Measurements from ENCODE around the gene TRPM2. TPM values are rescaled to one million over a fixed set of nuclear protein-coding genes. Genes with fewer than 3 reads are reported as not detected.
A peak's percentile ranks its signal among the peaks of the same experiment; 100 is the strongest.

Gene TRPM2
- total and polyA plus RNA-seq, 2 of the 4 experiments (the other 2 are of a cell fraction): not detected

DNA sequence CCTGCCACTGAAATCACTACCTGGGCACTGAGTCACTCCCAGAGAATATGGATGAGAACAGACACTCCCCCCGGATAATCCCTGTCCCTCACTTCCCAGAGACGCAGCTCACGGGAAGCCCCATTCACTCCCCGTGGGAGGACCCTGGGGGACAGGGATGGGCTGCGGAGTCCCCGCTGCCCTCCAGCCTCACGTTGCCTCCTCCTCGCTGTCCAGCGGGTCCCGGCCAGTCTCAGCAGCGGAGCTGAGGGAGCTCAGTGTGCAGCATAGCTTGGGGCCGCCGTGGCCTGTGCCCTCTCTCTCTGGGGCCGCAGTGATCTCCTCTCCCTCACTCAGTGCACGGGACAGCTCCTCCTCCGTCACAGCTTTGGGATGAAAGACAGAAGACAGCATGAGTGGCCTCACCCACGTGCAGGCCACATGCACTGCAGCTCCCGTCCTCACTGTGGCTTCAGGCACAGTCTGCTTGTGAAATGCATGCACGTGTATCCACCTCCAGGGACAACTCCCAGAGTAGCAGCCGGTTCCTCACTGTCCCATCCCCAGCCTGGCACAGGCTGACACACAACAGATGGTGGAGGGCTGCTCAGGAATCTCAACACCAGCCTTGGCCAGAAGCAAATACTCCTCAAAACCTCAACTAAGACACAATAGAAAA lies 21.6 kb upstream of the TRPM2 start:
- H4K20me1 ChIP-seq (ENCODE audit: insufficient read depth, low read length): peaks cover 11% of the 10 kb centered on the region
- no peak overlapping the region for H2BK20ac ChIP-seq (ENCODE audit: low read depth, low read length)
- H3K79me1 ChIP-seq (ENCODE audit: low read depth in 1 of 2, low read length in 2 of 2): no peaks in the 10 kb centered on the region
- dilution Hi-C loops (cut with HindIII; ENCODE audit: low sequenced_read_pairs, unreplicated experiment): no loop called here
- no peak for ATAC-seq (ENCODE audit: low read depth)
- no TSS peak for BruUV-seq (replicated peaks)
- no peak overlapping the region for H2AFZ ChIP-seq (replicated peaks; ENCODE audit: low read length, poor library complexity)
- no peaks in the 10 kb centered on the region for H3K9me3 ChIP-seq (ENCODE audit: control insufficient read depth, insufficient read depth, low read length)
- no peak overlapping the region for H3K27ac ChIP-seq (ENCODE audit: insufficient read depth, low read length)
- TF ChIP-seq CEBPB (IDR thresholded peaks at IDR 0.05; ENCODE audit: low read depth, low read length) (no peak), FOS (IDR thresholded peaks at IDR 0.05; ENCODE audit: low read depth, low read length) (no peak), RCOR1 (IDR thresholded peaks at IDR 0.05; ENCODE audit: insufficient replicate concordance, low read length) (no peak), BHLHE40 (IDR thresholded peaks at IDR 0.05; ENCODE audit: low read depth, low read length) (peak; percentile 38; the same call in 1 of the 2 replicates), MAZ (IDR thresholded peaks at IDR 0.05; ENCODE audit: borderline replicate concordance, low read depth, low read length) (no peak)
- TF ChIP-seq, protein P1, sequence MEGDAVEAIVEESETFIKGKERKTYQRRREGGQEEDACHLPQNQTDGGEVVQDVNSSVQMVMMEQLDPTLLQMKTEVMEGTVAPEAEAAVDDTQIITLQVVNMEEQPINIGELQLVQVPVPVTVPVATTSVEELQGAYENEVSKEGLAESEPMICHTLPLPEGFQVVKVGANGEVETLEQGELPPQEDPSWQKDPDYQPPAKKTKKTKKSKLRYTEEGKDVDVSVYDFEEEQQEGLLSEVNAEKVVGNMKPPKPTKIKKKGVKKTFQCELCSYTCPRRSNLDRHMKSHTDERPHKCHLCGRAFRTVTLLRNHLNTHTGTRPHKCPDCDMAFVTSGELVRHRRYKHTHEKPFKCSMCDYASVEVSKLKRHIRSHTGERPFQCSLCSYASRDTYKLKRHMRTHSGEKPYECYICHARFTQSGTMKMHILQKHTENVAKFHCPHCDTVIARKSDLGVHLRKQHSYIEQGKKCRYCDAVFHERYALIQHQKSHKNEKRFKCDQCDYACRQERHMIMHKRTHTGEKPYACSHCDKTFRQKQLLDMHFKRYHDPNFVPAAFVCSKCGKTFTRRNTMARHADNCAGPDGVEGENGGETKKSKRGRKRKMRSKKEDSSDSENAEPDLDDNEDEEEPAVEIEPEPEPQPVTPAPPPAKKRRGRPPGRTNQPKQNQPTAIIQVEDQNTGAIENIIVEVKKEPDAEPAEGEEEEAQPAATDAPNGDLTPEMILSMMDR (conservative IDR thresholded peaks at IDR 0.05; ENCODE audit: low read depth, low read length): no peak
- no peak overlapping the region for H2BK15ac ChIP-seq (ENCODE audit: low read depth, low read length)
- H3K9me1 ChIP-seq (ENCODE audit: insufficient read depth, low read length): no peaks in the 10 kb centered on the region
- H3K4me1 ChIP-seq (ENCODE audit: control insufficient read depth, insufficient read depth, low read length): no peaks in the 10 kb centered on the region
- no peak overlapping the region for H2AK9ac ChIP-seq (replicated peaks; ENCODE audit: low read depth, low read length, poor library complexity)
- no peak overlapping the region for H2BK120ac ChIP-seq (ENCODE audit: low read depth, low read length)
- WGBS, 2 experiments (ENCODE audit: extremely low coverage in 2 of 2, insufficient read length in 1 of 2): 78% methylated on average over 8 of the region's 20 CpGs; no CpG with 5 or more reads in 1 of the 2 experiments
- H3K36me3 ChIP-seq (ENCODE audit: control insufficient read depth, insufficient read depth, low read length): peaks cover 15% of the 10 kb centered on the region; the same call in 1 of the 2 replicates
- DNase-seq: peak; percentile 15
- no peak overlapping the region for H3K14ac ChIP-seq (replicated peaks; ENCODE audit: low read depth, low read length)
- H2AK5ac ChIP-seq (ENCODE audit: low read depth, low read length): no peak overlapping the region
- ChIA-PET CTCF (no interaction called here), POLR2A (ENCODE audit: unreplicated experiment) (no interaction called here)
- intact Hi-C loops (cut with micrococcal nuclease): loop anchor here (10.0 kb wide), 1 partner anchor 153 kb away; no protein-coding TSS in a partner anchor
- H3K23ac ChIP-seq (ENCODE audit: low read depth, low read length): no peak overlapping the region
- H3K56ac ChIP-seq (ENCODE audit: extremely low read depth, insufficient read depth, low read length): no peak overlapping the region
- H2BK5ac ChIP-seq (ENCODE audit: low read depth, low read length, poor library complexity, severe bottlenecking): no peak overlapping the region
- no peak overlapping the region for H3K4ac ChIP-seq (ENCODE audit: low read depth, low read length)
- H3K4me2 ChIP-seq (ENCODE audit: low read depth, low read length): no peak overlapping the region
- H3K9ac ChIP-seq (ENCODE audit: low read depth, low read length): no peak overlapping the region
- no peak overlapping the region for H4K91ac ChIP-seq (ENCODE audit: insufficient read depth, low read depth, low read length)
- H3K27me3 ChIP-seq (ENCODE audit: control insufficient read depth, insufficient read depth, low read length): no peaks in the 10 kb centered on the region
- H4K5ac ChIP-seq (ENCODE audit: low read depth, low read length): no peak overlapping the region
- in situ Hi-C loops (cut with MboI; ENCODE audit: low sequenced_read_pairs): no loop called here
- no peak overlapping the region for H3K18ac ChIP-seq (ENCODE audit: low read depth, low read length)
- no peak overlapping the region for H4K8ac ChIP-seq (ENCODE audit: low read depth in 2 of 2, low read length in 2 of 2)
- H3K4me3 ChIP-seq (ENCODE audit: insufficient read depth, low read depth, low read length): no peak overlapping the region

All from IMR-90 (cell line).